GM18505 (cell line): ENCODE data around the gene MAP2K2.
"Not testable (repeated sequence)": the region's sequence is repeated elsewhere in the genome, so short reads cannot be mapped to it uniquely, and the experiment has no call there.

ENCODE experiments used
- ATAC-seq: cut with Tn5 transposase; IDR thresholded peaks from one replicate; pipeline ENCODE4 v1.9.1; 2021; ENCODE audit not compliant: unreplicated experiment
- POLR2A ChIP-seq: IDR thresholded peaks from 4 replicates; pipeline ENCODE4 v1.6.1; 2011; ENCODE audit warnings: borderline replicate concordance; ENCODE audit not compliant: insufficient read depth, insufficient read length; ENCODE audit errors: extremely low read depth

MAP2K2 gene

DNA sequence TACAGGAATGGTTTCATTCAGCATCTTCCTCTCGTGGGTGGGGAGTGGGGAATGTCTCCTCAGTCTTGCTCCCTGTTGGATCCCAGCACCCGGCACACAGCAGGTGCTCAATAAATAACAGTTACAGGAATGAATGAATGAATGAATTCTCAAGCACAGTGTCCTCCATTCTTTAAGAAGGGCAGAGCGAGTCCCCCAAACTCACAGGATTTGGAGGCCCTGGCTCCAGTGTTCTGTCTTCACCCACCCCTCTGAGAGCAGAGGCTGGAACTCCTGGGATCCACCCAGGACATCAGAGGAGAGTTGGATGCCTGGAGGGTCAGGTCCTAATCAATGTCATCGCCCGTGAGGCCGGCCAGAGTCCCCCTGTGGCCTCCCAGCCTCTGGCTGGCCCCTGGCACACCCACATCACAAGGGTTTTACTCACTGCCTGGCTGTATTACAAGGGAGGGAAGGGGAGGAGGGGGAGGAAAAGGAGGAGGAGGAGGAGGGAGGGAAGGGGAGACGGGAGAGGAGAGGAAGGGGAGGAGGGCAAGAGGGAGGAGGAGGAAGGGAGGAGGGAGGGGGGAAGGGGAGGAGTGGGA lies 20.8 kb upstream of the MAP2K2 start:
- TF ChIP-seq POLR2A: no peak
- ATAC-seq: no peak

DNA sequence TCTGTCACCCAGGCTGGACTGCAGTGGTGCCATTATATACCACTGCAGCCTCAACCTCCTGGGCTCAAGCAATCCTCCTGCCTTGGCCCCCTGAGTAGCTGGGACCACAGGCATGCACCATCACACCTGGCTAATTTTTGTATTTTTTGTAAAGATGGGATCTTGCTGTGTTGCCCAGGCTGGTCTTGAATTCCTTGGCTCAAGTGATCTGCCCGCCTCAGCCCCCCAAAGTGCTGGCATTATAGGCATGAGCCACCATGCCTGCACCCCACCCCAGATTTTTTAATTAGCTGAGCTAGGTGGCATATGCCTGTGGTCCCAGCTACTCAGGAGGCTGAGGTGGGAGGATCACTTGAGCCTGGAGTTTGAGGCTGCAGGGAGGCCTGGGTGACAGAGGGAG lies 19.0 kb upstream of the MAP2K2 start:
- not testable (repeated sequence) for ATAC-seq

DNA sequence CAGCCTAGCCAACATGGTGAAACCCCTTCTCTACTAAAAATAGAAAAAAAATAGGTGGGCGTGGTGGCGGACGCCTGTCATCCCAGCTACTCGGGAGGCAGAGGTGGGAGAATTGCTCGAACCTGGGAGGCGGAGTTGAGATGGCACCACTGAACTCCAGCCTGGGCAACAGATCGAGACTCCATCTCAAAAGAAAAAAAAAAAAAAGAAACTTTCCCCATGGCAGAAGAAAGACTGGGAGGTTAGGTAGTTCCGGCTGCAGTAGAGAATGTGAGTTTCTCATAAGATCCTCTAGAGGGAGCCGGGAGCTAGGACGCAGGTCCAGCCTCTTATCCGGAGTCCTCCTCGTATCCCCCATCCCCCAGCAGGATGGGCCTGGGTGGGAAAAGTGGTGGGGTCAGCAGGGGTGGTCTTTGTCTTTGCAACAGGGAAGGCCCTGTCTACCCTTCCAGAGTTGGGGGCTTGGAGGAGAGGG lies 16.4 kb upstream of the MAP2K2 start:
- no peak for ATAC-seq
- no peak for TF ChIP-seq POLR2A

DNA sequence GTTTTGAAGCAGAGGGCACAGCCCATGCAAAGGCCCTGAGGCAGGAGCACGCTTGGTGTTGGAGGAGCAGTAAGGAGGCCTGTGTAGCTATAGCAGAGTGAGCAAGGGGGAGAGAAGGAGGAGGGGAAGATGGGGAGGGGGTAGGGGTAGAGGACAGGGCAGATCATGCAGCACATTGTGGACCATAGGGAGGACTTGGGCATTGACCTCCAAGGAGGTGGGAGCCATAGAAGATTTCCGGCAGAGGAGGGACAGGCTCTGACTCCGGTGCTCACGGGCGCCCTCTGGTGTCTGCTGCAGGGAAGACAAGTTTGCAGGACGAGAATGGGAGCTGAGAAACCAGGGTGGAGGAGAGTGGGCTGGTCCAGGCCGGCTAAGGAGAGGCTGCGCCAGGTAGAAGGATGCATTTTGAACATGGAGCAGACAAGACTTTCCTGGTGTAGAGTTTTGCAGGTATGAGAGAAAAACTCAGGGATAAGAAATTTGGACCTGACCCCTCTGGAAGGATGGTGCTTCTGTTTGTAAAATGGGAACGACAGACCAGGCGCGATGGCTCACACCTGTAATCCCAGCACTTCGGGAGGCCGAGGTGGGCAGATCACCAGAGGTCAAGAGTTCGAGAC lies 15.8 kb upstream of the MAP2K2 start:
- ATAC-seq: no peak

DNA sequence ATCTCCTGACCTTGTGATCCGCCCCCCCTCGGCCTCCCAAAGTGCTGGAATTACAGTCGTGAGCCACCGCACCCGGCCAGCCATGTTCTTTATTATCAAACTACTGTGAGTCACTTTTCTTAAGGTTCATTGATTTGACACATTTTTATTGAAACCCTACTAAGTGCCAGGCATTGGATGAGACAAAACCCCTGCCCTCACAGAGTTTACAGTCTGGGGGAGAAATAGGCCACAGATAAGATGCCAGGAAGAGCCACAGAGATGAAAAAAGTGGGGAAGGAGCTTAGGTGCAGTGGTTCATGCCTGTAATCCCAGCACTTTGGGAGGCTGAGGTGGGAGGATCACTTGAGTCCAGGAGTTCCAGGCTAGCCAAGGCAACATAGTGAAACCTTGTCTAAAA lies 14.5 kb upstream of the MAP2K2 start:
- no peak for ATAC-seq
- TF ChIP-seq POLR2A: no peak

More for the DNA sequence above, 15.8 kb upstream of the MAP2K2 start:
- no peak for TF ChIP-seq POLR2A

DNA sequence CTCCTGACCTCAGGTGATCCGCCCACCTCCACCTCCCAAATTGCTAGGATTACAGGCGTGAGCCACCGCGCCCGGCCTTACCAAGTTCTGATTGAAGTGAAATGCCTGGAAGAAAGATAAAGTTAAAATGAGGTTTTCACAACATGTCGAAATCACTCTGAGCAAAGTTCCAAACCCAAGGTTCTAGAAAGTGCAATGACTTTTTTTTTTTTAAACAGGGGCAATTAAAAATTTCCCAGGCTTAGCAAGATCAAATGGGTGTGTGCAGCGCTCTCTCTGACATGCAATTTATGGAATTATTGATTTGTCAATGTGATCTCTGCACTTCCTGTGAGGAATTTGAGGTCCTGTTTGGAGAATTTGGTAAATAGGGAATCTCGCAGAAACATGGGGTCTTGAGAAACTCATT lies 12.8 kb upstream of the MAP2K2 start:
- TF ChIP-seq POLR2A: no peak
- no peak for ATAC-seq

DNA sequence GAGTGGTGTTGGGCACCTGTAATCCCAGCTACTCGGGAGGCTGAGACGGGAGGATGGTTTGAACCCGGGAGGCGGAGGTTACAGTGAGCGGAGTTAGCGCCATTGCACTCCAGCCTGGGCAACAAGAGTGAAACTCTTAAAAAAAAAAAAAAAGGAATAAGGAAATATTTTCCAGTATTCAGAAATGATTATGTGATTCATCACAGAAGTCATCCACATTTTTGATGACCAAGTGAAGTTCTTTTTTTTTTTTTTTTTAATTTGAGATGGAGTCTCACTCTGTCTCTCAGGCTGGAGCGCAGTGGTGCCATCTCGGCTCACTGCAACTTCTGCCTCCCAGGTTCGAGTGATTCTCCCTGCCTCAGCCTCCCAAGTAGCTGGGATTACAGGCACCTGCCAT lies 11.5 kb upstream of the MAP2K2 start:
- ATAC-seq: not testable (repeated sequence)

DNA sequence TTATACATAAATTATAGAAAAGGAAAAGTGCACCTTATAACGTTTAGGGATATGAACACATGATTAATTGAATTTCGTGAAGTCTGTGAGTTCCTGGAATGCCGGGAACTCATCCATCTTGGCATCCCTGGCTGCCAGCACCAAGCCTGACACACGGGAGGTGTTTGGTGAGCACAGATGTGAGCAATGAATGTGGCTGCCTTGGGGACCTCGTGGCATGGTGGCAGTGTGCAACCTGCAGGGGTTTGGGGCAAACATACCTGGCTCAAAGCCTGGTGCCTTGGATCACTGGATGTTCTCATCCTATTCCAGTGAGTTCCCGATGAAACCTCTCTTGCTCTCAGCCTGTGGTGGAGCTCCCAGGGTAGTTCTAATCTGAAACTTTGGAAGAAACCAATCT lies 10.4 kb upstream of the MAP2K2 start:
- no peak for TF ChIP-seq POLR2A
- ATAC-seq: no peak

DNA sequence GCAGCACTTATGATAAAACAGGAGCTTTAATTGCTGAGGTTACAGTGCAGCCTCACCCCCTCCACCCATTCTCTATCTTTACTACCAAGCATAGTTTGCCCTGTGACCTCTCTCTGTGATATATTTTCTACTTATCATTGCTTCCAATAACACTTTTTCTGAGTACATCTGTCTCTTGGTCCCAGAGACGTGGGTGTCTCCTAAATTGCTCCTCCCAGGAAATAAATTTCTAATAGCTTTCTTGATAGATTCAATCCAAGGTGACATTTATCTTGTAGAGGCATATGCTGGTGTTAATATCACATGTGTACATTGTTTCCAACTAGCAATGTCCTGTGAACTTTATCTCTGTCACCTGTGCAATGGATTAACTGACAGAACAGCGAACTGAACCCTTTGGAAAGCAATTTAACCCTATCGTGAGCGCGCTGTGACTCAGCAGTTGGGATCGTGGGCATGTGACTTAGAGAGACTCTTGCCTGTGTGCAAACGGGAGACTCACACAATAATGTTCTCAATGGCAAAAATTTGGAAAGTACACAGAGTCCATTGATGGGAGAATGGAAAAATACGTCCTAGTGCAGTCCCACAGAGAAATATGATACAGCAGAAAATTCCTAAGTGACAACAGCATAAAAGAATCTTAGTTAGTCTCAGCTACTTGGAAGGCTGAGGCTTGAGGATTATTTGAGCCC lies 7.0 kb upstream of the MAP2K2 start:
- no peak for ATAC-seq

DNA sequence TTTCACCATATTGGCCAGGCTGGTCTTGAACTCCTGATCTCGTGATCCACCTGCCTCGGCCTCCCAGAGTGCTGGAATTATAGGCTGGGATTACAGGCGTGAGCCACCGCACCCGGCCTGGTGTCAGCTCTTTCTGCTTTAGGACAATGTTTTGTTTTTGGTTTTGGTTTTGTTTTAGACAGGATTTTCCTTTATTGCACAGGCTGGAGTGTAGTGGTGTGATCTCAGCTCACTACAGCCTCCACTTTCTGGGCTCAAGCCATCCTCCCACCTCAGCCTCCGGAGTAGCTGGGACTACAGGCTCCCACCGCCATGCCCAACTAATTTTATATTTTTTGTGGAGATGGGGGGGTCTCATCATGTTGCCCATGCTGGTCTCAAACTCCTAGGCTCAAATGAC lies 5.1 kb upstream of the MAP2K2 start:
- not testable (repeated sequence) for ATAC-seq

More for the DNA sequence above, 7.0 kb upstream of the MAP2K2 start:
- no peak for TF ChIP-seq POLR2A

DNA sequence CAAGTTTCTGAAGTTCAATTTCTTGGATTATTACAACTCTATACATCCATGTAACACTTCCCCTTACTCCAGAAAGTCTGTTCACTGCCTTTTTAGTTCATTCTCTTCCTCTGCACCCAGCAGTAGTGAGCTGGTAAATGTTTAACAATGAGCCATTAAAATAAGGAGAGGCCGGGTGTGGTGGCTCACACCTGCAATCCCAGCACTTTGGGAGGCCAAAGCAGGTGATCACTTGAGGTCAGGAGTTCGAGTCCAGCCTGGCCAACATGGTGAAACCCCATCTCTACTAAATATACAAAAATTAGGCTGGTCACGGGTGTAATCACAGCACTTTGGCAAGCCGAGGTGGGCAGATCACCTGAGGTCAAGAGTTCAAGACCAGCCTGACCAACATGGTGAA lies 3.4 kb upstream of the MAP2K2 start:
- not testable (repeated sequence) for ATAC-seq

DNA sequence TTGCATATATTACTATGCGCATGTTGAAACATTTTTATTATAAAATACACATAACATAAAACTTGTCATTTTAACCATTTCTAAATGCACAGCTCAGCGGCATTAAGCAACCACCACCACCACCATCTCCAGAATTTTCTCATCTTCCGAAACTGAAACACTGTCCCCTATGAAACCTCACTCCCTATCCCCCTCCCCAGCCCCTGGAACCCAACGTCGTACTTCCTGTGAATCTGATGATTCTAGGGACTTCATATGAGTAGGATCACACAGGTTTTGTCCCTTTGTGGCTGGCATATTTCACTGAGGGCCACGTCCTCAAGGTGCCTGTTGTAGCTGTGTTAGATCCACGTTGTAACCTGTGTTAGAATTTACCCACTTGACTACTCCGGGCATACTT lies 716 bp upstream of the MAP2K2 start:
- ATAC-seq: no peak
- no peak for TF ChIP-seq POLR2A

DNA sequence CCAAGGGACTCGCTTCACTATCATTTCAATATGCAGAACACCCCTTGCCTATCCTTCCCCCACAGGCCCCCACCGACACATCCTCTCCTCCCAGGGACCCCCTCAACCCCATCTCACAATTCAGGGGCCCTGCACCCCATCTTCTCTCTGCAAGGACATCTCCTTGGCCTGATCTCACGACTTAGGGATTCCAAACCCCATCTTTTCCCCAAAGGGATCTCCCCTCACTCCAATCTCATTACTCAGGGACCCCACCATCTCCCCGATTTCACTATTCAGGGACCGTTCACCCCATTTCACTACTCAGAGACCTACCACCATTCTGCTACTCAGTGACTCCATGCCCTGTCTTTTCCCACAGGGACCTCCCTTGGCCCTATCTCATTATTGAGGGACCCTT lies 1.4 kb downstream of the MAP2K2 start:
- no peak for TF ChIP-seq POLR2A
- no peak for ATAC-seq

DNA sequence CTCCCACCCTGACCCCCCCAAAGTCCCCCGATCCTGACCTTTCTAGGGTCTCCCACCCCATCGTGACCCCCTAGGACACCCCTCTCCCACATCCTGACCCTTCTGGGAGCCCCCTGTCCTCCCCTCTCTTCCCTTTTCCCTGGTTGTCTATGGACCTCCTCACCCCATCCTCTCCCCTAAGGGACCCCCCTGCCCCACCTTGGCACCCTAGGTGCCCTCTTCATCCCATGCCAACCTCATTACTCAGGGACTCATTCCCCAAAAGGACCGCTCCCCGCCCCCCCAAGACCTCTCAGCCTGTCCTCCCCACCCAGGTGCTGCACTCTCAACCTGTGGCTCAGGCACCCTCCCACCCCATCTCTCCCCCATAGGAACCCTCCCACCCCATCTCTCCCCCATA lies 2.1 kb downstream of the MAP2K2 start:
- no peak for TF ChIP-seq POLR2A
- ATAC-seq: no peak

DNA sequence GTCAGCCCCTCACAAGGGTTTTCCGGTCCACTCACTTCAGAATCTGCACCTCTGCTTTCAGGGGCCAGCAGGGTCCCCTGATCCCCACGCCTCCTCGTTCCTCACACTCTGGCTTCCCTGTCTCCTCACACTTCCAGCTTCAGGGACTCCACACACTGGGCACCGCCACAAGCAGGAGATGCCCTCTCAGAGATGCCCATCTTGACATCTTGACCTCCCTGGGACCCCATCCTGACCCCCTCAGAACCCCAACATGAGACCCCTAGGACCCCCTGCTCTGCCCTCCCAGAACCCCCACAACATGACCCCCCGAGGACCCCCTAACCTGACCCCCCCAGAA lies 2.7 kb downstream of the MAP2K2 start:
- ATAC-seq: no peak
- TF ChIP-seq POLR2A: no peak

DNA sequence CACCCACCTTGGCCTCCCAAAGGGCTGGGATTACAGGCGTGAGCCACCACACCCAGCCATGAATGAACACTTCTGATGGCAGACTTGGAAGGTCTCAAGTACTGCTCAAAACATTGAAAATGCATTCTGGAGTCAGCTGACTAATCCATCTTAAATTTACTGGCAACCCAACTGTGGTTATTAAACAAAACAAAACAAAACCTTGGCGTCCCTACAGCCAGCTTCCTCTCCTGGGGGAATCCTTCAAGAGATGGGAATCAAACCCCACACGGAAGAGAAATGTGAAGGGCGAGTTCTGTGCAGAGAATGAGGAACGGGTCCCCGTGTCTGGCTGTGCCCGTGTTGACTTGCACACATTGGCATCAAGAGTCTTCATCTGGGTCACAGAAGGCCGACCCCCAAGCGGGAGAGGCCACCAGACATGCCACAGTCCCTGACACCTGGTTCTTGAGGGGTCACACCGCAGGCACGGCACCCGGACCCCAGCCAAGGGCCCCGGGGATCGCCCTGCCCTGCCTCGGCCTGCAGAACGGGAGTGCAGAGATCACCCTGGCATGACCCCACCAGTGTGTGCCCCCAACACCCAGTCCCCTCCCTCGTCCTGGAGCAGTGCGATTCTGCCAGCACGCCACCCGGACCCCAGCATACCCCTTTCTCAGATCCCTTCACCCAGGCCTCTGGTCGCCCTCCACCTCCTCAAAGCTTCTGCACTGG lies 3.2 kb downstream of the MAP2K2 start:
- no peak for TF ChIP-seq POLR2A
- ATAC-seq: no peak
